Ovary (tissue), 3 donors: ENCODE data around the gene EYA2.

Experiments used
- POLR2A ChIP-seq: fragments of 450-650 bp; IDR thresholded peaks from one replicate; pipeline ENCODE4 v1.6.1; 2017; ENCODE audit warnings: antibody characterized with exemption, mild to moderate bottlenecking, moderate library complexity
- TF ChIP-seq, protein P1 (sequence below), 3 donors: fragments of 450-650 bp in 2 of 3; fragments of 200-600 bp in 1 of 3; IDR thresholded peaks; one replicate each; pipeline versions ENCODE4 v1.5.1 to v1.8.0; 2016 to 2022; ENCODE audit warnings: antibody characterized with exemption in 3 of 3, mild to moderate bottlenecking in 1 of 3
- donor health status: DM: no; HTN: no; CAD: no.

DNA sequence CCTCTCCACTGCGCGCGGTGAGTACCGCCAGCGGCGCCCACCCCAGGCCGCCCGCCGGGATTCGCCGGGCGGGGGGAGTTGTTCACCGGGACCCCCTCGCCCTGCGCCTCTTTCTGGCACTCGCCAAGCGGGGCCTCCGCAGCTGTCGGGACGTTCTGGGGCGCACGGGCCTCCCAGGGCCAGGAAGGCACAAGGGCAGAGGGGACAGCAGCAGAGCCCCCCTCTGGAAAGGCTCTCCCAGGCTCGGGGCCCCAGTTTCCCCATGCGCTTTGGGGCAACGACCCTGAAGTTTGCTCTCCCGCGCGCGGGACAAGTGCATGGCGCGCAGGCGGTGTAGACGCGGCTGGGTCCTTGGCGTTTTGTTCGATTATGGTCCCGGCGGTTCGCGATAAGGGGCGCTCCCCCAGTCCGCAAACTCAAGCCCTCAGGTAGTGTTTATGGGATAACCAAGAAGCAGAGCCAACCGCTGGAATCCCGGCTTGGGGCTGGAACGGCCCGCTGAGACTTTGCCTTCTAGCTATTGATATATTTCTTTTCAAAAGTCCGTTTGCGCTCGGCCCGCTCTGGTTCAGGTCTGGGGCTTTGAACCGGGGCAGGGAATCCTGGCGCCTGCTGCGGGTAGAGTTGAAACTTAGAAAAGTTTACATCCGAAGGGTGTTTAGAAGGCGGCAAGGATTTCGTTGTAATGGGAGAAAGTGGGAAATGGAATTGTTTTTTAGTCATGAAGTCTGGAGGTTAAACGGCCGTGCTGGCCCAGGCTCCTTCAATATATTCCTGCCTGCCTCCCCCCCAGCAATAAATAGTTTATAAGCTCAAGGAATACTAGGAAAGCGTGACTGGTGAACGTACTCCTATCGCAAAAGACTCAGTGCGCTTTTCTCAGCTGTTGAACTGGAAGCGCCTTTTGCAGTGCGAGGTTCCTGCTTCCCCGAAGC, 595 bp downstream of the EYA2 start:
- TF ChIP-seq, protein P1, sequence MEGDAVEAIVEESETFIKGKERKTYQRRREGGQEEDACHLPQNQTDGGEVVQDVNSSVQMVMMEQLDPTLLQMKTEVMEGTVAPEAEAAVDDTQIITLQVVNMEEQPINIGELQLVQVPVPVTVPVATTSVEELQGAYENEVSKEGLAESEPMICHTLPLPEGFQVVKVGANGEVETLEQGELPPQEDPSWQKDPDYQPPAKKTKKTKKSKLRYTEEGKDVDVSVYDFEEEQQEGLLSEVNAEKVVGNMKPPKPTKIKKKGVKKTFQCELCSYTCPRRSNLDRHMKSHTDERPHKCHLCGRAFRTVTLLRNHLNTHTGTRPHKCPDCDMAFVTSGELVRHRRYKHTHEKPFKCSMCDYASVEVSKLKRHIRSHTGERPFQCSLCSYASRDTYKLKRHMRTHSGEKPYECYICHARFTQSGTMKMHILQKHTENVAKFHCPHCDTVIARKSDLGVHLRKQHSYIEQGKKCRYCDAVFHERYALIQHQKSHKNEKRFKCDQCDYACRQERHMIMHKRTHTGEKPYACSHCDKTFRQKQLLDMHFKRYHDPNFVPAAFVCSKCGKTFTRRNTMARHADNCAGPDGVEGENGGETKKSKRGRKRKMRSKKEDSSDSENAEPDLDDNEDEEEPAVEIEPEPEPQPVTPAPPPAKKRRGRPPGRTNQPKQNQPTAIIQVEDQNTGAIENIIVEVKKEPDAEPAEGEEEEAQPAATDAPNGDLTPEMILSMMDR (IDR thresholded peaks at IDR 0.05), result no peak
- TF ChIP-seq POLR2A, result no peak
